GM23338 (cell line): ENCODE results near the gene ATN1. TPM values are rescaled to one million over a fixed set of nuclear protein-coding genes. Genes with fewer than 3 reads are reported as not detected.

Source experiments
- ATAC-seq: fragments of 200-7000 bp; cut with Tn5 transposase; 3 replicates; pipeline ENCODE4 v1.9.1; 2020
- DNase-seq: peaks from one replicate; pipeline ENCODE4 v3.0.0-alpha.2; 2015; ENCODE audit warnings: low spot score
- H2AFZ ChIP-seq: fragments of 200-600 bp; sonication (generic); 2 replicates; pipeline ENCODE4 v1.8.0; 2016; ENCODE audit warnings: antibody characterized with exemption, mild to moderate bottlenecking, moderate library complexity
- H3F3A ChIP-seq: fragments of 200-600 bp; sonication (generic); replicated peaks from 2 replicates; pipeline ENCODE4 v1.8.0; 2017; ENCODE audit warnings: antibody characterized with exemption, mixed run types, low read depth
- H3K27ac ChIP-seq: fragments of 200-600 bp; sonication (generic); 2 replicates; pipeline ENCODE4 v1.6.1; 2016; ENCODE audit warnings: low read depth
- H3K27me3 ChIP-seq: fragments of 200-600 bp; sonication (generic); 2 replicates; pipeline ENCODE4 v1.8.0; 2016; ENCODE audit warnings: mild to moderate bottlenecking, mixed run types, moderate library complexity; ENCODE audit not compliant: insufficient read depth
- H3K36me3 ChIP-seq: fragments of 200-600 bp; sonication (generic); 2 replicates; pipeline ENCODE4 v1.8.0; 2016; ENCODE audit warnings: mild to moderate bottlenecking; ENCODE audit not compliant: insufficient read depth
- H3K4me1 ChIP-seq: fragments of 200-600 bp; sonication (generic); 2 replicates; pipeline ENCODE4 v1.8.0; 2016; ENCODE audit warnings: mild to moderate bottlenecking, moderate library complexity; ENCODE audit not compliant: insufficient read depth
- H3K4me2 ChIP-seq: fragments of 200-600 bp; sonication (generic); 2 replicates; pipeline ENCODE4 v1.7.1; 2017; ENCODE audit warnings: mixed run types
- H3K4me3 ChIP-seq: fragments of 200-600 bp; sonication (generic); 2 replicates; pipeline ENCODE4 v1.6.1; 2016; ENCODE audit warnings: mixed run types
- H3K79me2 ChIP-seq: fragments of 200-600 bp; sonication (generic); replicated peaks from 2 replicates; pipeline ENCODE4 v1.8.0; 2017; ENCODE audit warnings: mild to moderate bottlenecking; ENCODE audit not compliant: insufficient read depth
- H3K9me2 ChIP-seq: fragments of 200-600 bp; sonication (generic); 2 replicates; pipeline ENCODE4 v1.8.0; 2017; ENCODE audit not compliant: insufficient read depth
- H4K20me1 ChIP-seq: fragments of 200-600 bp; sonication (generic); replicated peaks from 2 replicates; pipeline ENCODE4 v1.8.0; 2017; ENCODE audit warnings: mild to moderate bottlenecking; ENCODE audit not compliant: insufficient read depth
- H3K27ac Mint-ChIP-seq: 2 replicates; pipeline ENCODE4 v1.8.0; 2020; ENCODE audit warnings: inconsistent platforms, mild to moderate bottlenecking, moderate library complexity, mixed read lengths
- H3K27me3 Mint-ChIP-seq: 3 replicates; pipeline ENCODE4 v1.8.0; 2022; ENCODE audit warnings: low read depth, mild to moderate bottlenecking, moderate library complexity, mixed read lengths, inconsistent platforms; ENCODE audit not compliant: insufficient read depth, poor library complexity
- H3K36me3 Mint-ChIP-seq: 3 replicates; pipeline ENCODE4 v1.8.0; 2021; ENCODE audit warnings: low read depth, mild to moderate bottlenecking, inconsistent platforms, moderate library complexity, mixed read lengths
- H3K4me1 Mint-ChIP-seq: 3 replicates; pipeline ENCODE4 v1.8.0; 2020; ENCODE audit warnings: mild to moderate bottlenecking, inconsistent platforms, mixed read lengths
- H3K4me3 Mint-ChIP-seq: 3 replicates; pipeline ENCODE4 v1.8.0; 2021; ENCODE audit warnings: moderate library complexity, mild to moderate bottlenecking, inconsistent platforms, mixed read lengths
- H3K9me3 Mint-ChIP-seq: 3 replicates; pipeline ENCODE4 v1.8.0; 2020; ENCODE audit warnings: moderate library complexity, mild to moderate bottlenecking, inconsistent platforms, mixed read lengths
- JUNB ChIP-seq: IDR thresholded peaks from one replicate; pipeline ENCODE4 v1.6.1; 2016; ENCODE audit warnings: antibody characterized with exemption; ENCODE audit not compliant: unreplicated experiment
- POLR2AphosphoS5 ChIP-seq: IDR thresholded peaks from 2 replicates; pipeline ENCODE4 v1.6.1; 2016; ENCODE audit warnings: antibody characterized with exemption, low read depth
- ZNF462 ChIP-seq: fragments of 250-450 bp; sonication (Bioruptor Pico); IDR thresholded peaks from 2 replicates; pipeline ENCODE4 v1.5.0; 2020; ENCODE audit warnings: mild to moderate bottlenecking, moderate library complexity
- polyA plus RNA-seq: library from polyadenylated mRNA; unstranded; fragments of >200 nt; fragmentation: Nextera tagmentation; extraction: Ambion mirVana; gene quantifications from 2 replicates; pipeline ENCODE4 v1.2.1, GENCODE V29; 2016
- total RNA-seq: library from RNA; depleted of rRNA; stranded (reverse); fragments of >200 nt; shearing (Covaris generic); gene quantifications from 2 replicates; pipeline ENCODE4 v1.2.3, GENCODE V29; 2014
- TF ChIP-seq, protein P1 (sequence below): IDR thresholded peaks from one replicate; pipeline ENCODE4 v1.6.1; 2018; ENCODE audit warnings: antibody characterized with exemption; ENCODE audit not compliant: unreplicated experiment
- TF ChIP-seq, protein P2 (sequence below): IDR thresholded peaks from 2 replicates; pipeline ENCODE4 v1.6.1; 2016; ENCODE audit warnings: antibody characterized with exemption

ATN1 gene
- total and polyA plus RNA-seq, 2 experiments from 2014 or later, result 27.2 to 49.6 TPM

DNA sequence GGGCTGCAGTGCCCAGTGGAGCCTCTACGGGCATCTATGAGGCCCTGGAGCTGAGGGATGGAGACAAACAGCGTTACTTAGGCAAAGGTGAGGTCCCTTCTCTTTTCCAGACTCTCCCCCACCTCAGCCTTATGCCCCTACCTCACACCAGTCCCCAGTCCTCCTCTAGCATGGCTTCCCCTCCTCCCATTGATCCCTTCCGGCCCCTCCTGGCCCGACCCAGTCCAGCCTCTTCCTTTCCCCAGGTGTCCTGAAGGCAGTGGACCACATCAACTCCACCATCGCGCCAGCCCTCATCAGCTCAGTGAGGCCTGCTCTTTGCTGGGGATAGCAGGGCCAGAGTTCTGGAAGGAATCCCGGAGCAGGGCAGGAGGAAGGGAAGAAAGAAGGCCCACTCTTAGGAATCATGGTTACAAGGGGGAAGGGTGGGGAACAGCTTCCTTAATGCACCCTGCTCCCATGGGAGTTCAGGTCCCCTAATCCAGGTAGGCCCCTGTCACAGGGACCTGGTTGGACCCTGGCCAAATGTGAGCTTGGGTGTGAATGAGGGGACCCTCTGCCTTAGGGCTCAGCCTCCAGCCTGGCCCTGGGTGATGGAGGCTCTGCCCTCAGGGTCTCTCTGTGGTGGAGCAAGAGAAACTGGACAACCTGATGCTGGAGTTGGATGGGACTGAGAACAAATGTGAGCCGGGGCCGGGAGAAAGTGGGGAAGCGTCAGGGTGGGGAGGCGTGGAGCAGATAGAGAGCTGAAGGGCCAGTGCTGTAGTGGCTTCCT, 11.1 kb upstream of the ATN1 start:
- TF ChIP-seq, protein P1, sequence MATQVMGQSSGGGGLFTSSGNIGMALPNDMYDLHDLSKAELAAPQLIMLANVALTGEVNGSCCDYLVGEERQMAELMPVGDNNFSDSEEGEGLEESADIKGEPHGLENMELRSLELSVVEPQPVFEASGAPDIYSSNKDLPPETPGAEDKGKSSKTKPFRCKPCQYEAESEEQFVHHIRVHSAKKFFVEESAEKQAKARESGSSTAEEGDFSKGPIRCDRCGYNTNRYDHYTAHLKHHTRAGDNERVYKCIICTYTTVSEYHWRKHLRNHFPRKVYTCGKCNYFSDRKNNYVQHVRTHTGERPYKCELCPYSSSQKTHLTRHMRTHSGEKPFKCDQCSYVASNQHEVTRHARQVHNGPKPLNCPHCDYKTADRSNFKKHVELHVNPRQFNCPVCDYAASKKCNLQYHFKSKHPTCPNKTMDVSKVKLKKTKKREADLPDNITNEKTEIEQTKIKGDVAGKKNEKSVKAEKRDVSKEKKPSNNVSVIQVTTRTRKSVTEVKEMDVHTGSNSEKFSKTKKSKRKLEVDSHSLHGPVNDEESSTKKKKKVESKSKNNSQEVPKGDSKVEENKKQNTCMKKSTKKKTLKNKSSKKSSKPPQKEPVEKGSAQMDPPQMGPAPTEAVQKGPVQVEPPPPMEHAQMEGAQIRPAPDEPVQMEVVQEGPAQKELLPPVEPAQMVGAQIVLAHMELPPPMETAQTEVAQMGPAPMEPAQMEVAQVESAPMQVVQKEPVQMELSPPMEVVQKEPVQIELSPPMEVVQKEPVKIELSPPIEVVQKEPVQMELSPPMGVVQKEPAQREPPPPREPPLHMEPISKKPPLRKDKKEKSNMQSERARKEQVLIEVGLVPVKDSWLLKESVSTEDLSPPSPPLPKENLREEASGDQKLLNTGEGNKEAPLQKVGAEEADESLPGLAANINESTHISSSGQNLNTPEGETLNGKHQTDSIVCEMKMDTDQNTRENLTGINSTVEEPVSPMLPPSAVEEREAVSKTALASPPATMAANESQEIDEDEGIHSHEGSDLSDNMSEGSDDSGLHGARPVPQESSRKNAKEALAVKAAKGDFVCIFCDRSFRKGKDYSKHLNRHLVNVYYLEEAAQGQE, result no peak
- Histone ChIP-seq H3K9me2 (no peaks in the 10 kb centered on the region), H3K36me3 (peaks cover 6% of the 10 kb centered on the region), H3K27ac (no peak overlapping the region), H2AFZ (no peak overlapping the region), H3K4me2 (no peak overlapping the region), H3K4me1 (peaks cover 19% of the 10 kb centered on the region), H3K4me3 (no peak overlapping the region), H3K27me3 (no peaks in the 10 kb centered on the region), H3F3A (0 out of 2 replicates have a peak, but pooled peaks cover 15% of the 10 kb centered on the region), H3K79me2 (peaks cover 8% of the 10 kb centered on the region), H4K20me1 (no peaks in the 10 kb centered on the region)
- no peak overlapping the region for H3K27ac Mint-ChIP-seq
- peaks cover 17% of the 10 kb centered on the region for H3K27me3 Mint-ChIP-seq
- peaks cover 50% of the 10 kb centered on the region for H3K36me3 Mint-ChIP-seq
- peak overlapping the region; percentile 97 for H3K4me3 Mint-ChIP-seq
- ATAC-seq, result no peak
- DNase-seq, result no peak
- no peaks in the 10 kb centered on the region for H3K9me3 Mint-ChIP-seq
- H3K4me1 Mint-ChIP-seq, result peaks cover 39% of the 10 kb centered on the region

- H3K79me2 ChIP-seq, result peaks cover 8% of the 10 kb centered on the region
- peaks cover 39% of the 10 kb centered on the region for H3K4me1 Mint-ChIP-seq
- no peak overlapping the region for H2AFZ ChIP-seq
- no peak overlapping the region for H3K4me2 ChIP-seq
- peaks cover 19% of the 10 kb centered on the region for H3K4me1 ChIP-seq
- TF ChIP-seq POLR2AphosphoS5, result no peak
- TF ChIP-seq, protein P2, sequence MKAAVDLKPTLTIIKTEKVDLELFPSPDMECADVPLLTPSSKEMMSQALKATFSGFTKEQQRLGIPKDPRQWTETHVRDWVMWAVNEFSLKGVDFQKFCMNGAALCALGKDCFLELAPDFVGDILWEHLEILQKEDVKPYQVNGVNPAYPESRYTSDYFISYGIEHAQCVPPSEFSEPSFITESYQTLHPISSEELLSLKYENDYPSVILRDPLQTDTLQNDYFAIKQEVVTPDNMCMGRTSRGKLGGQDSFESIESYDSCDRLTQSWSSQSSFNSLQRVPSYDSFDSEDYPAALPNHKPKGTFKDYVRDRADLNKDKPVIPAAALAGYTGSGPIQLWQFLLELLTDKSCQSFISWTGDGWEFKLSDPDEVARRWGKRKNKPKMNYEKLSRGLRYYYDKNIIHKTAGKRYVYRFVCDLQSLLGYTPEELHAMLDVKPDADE, result no peak
- TF ChIP-seq ZNF462, result no peak
- no peak for TF ChIP-seq JUNB
- 0 out of 2 replicates have a peak, but pooled peaks cover 15% of the 10 kb centered on the region for H3F3A ChIP-seq
- peak; percentile 14 for DNase-seq
- no peak overlapping the region; the same call in 2 of the 3 replicates for H3K4me3 Mint-ChIP-seq
- no peaks in the 10 kb centered on the region for H3K9me2 ChIP-seq
- peaks cover 60% of the 10 kb centered on the region for H3K36me3 Mint-ChIP-seq
- H4K20me1 ChIP-seq, result no peaks in the 10 kb centered on the region
- H3K27me3 ChIP-seq, result no peaks in the 10 kb centered on the region
- H3K36me3 ChIP-seq, result peaks cover 6% of the 10 kb centered on the region
- no peaks in the 10 kb centered on the region for H3K9me3 Mint-ChIP-seq
- H3K4me3 ChIP-seq, result no peak overlapping the region
- no peak for ATAC-seq
- peaks cover 15% of the 10 kb centered on the region for H3K27me3 Mint-ChIP-seq
- H3K27ac Mint-ChIP-seq, result no peak overlapping the region
- H3K27ac ChIP-seq, result no peak overlapping the region
Observed at GRCh38 chr12:6917491-6918231, 10.1 kb upstream of the ATN1 start.
